H1 (cell line): ENCODE measurements around the gene FAM227B. TPM values are rescaled to one million over a fixed set of nuclear protein-coding genes. Genes with fewer than 3 reads are reported as not detected.
A peak's percentile ranks its signal among the peaks of the same experiment; 100 is the strongest.

Experiments used
- CTCF ChIA-PET: fragments of 300-600 bp; sonication (Branson Sonifier 250); formaldehyde crosslinking; loops from one replicate; lab custom pipeline; 2021; ENCODE audit not compliant: partially characterized antibody; lab: Charles Lee
- POLR2A ChIA-PET: fragments of 300-600 bp; sonication (Branson Sonifier 250); formaldehyde crosslinking; loops from one replicate; lab custom pipeline; 2021; ENCODE audit warnings: inconsistent platforms; ENCODE audit not compliant: partially characterized antibody; lab: Charles Lee
- DNase-seq, 2 experiments: peaks; one replicate each; pipeline versions ENCODE4 v3.0.0 to v3.0.0-alpha.2; 2010 to 2022; ENCODE audit warnings: low spot score in 2 of 2, low read depth in 1 of 2, mixed read lengths in 1 of 2
- FAIRE-seq: peaks from 2 replicates; lab custom pipeline; 2011; peaks lifted over from hg19 to GRCh38; lab: Jason Lieb, UNC
- H2AFZ ChIP-seq: 2 replicates; pipeline ENCODE4 v1.8.1; 2012; ENCODE audit warnings: low read length, inconsistent platforms
- H2AK5ac ChIP-seq: 2 replicates; pipeline ENCODE4 v1.6.1; 2013; ENCODE audit warnings: low read depth, low read length
- H2BK120ac ChIP-seq: replicated peaks from 2 replicates; pipeline ENCODE3; 2013; ENCODE audit warnings: low read depth, low read length, inconsistent platforms
- H2BK12ac ChIP-seq: 2 replicates; pipeline ENCODE4 v1.6.1; 2013; ENCODE audit warnings: low read depth, low read length
- H2BK15ac ChIP-seq: 2 replicates; pipeline ENCODE4 v1.6.1; 2013; ENCODE audit warnings: low read length
- H2BK20ac ChIP-seq: 2 replicates; pipeline ENCODE4 v1.6.1; 2013; ENCODE audit warnings: low read length
- H2BK5ac ChIP-seq: 2 replicates; pipeline ENCODE4 v1.6.1; 2013; ENCODE audit warnings: low read depth, low read length
- H3K14ac ChIP-seq: 2 replicates; pipeline ENCODE4 v1.6.1; 2013; ENCODE audit warnings: inconsistent platforms; ENCODE audit not compliant: insufficient read length
- H3K18ac ChIP-seq: 2 replicates; pipeline ENCODE4 v1.6.1; 2013; ENCODE audit warnings: low read length; ENCODE audit errors: extremely low read depth
- H3K23ac ChIP-seq: 2 replicates; pipeline ENCODE4 v1.6.1; 2013; ENCODE audit warnings: inconsistent platforms; ENCODE audit not compliant: insufficient read length
- H3K23me2 ChIP-seq: 2 replicates; pipeline ENCODE4 v1.6.1; 2013; ENCODE audit warnings: low read depth, low read length
- H3K27ac ChIP-seq: 2 replicates; pipeline ENCODE4 v1.6.1; 2011; ENCODE audit warnings: low read depth, low read length, inconsistent platforms
- H3K27me3 ChIP-seq, 4 experiments: replicated peaks in 1 of 4; 1 replicate in 1 of 4; 2 replicates in 3 of 4; pipeline versions ENCODE4 v1.6.1 to v1.8.1; 2011 to 2013; ENCODE audit warnings: low read length in 3 of 4, mild to moderate bottlenecking in 3 of 4, inconsistent platforms in 2 of 4, mixed read lengths in 2 of 4, moderate library complexity in 1 of 4; ENCODE audit not compliant: control insufficient read depth in 3 of 4, insufficient read depth in 3 of 4; ENCODE audit errors: extremely low read depth in 1 of 4
- H3K36me3 ChIP-seq, 4 experiments: 2 replicates each; pipeline versions ENCODE4 v1.6.1 to v1.8.1; 2011 to 2013; ENCODE audit warnings: mild to moderate bottlenecking in 4 of 4, low read length in 3 of 4, moderate library complexity in 2 of 4, control low read depth in 1 of 4, inconsistent platforms in 1 of 4; ENCODE audit not compliant: insufficient read depth in 4 of 4, control insufficient read depth in 2 of 4
- H3K4ac ChIP-seq: replicated peaks from 2 replicates; pipeline ENCODE3; 2013; ENCODE audit warnings: low read length, low read depth, mixed read lengths, inconsistent platforms; ENCODE audit not compliant: insufficient read length
- H3K4me1 ChIP-seq, 4 experiments: replicated peaks in 1 of 4; 1 replicate in 1 of 4; 2 replicates in 3 of 4; pipeline versions ENCODE4 v1.6.1 to v1.8.1; 2011 to 2013; ENCODE audit warnings: low read length in 3 of 4, inconsistent platforms in 2 of 4, mixed read lengths in 1 of 4; ENCODE audit not compliant: insufficient read depth in 4 of 4, control insufficient read depth in 3 of 4
- H3K4me2 ChIP-seq, 2 experiments: 2 replicates each; pipeline versions ENCODE4 v1.6.1 to v1.8.1; 2011 to 2013; ENCODE audit warnings: low read depth in 2 of 2, low read length in 2 of 2, control low read depth in 1 of 2, inconsistent platforms in 1 of 2, mild to moderate bottlenecking in 1 of 2; ENCODE audit not compliant: insufficient read depth in 1 of 2
- H3K4me3 ChIP-seq, 4 experiments: fragments of 200-600, 300-600 bp in 1 of 4; sonication (generic), shearing (Covaris generic), sonication (Bioruptor Twin) in 1 of 4; 2 replicates each; pipeline versions ENCODE4 v1.5.1 to v1.8.1; 2011 to 2016; ENCODE audit warnings: low read length in 4 of 4, low read depth in 3 of 4, control low read depth in 2 of 4, inconsistent platforms in 2 of 4, mild to moderate bottlenecking in 2 of 4, mixed read lengths in 1 of 4, moderate library complexity in 1 of 4; ENCODE audit not compliant: insufficient read depth in 2 of 4; ENCODE audit errors: extremely low read depth in 1 of 4
- H3K56ac ChIP-seq: replicated peaks from 2 replicates; pipeline ENCODE3; 2013; ENCODE audit warnings: low read depth, mild to moderate bottlenecking, mixed read lengths, low read length, inconsistent platforms; ENCODE audit not compliant: insufficient read length
- H3K79me1 ChIP-seq: 2 replicates; pipeline ENCODE4 v1.6.1; 2013; ENCODE audit warnings: low read depth, low read length, control low read depth
- H3K79me2 ChIP-seq, 2 experiments: 2 replicates each; pipeline versions ENCODE4 v1.6.1 to v1.8.1; 2012 to 2013; ENCODE audit warnings: low read length in 2 of 2, mild to moderate bottlenecking in 2 of 2, inconsistent platforms in 1 of 2; ENCODE audit not compliant: insufficient read depth in 2 of 2, control insufficient read depth in 1 of 2
- H3K9ac ChIP-seq, 4 experiments: replicated peaks in 1 of 4; 1 replicate in 1 of 4; 2 replicates in 3 of 4; pipeline versions ENCODE4 v1.6.1 to v1.8.1; 2011 to 2013; ENCODE audit warnings: low read depth in 3 of 4, low read length in 3 of 4, control low read depth in 2 of 4, mild to moderate bottlenecking in 2 of 4, moderate library complexity in 2 of 4, inconsistent platforms in 1 of 4; ENCODE audit errors: extremely low read depth in 1 of 4
- H3K9me3 ChIP-seq, 2 experiments: 2 replicates each; pipeline versions ENCODE4 v1.6.1 to v1.8.1; 2012 to 2013; ENCODE audit warnings: mild to moderate bottlenecking in 2 of 2, moderate library complexity in 2 of 2, control low read depth in 1 of 2, inconsistent platforms in 1 of 2, low read depth in 1 of 2, low read length in 1 of 2, mixed read lengths in 1 of 2; ENCODE audit not compliant: insufficient read depth in 2 of 2
- H4K20me1 ChIP-seq, 2 experiments: replicated peaks in 1 of 2; 2 replicates each; pipeline versions ENCODE3 to v1.8.1; 2011 to 2013; ENCODE audit warnings: inconsistent platforms in 2 of 2, low read length in 2 of 2, mild to moderate bottlenecking in 1 of 2; ENCODE audit not compliant: insufficient read depth in 2 of 2, control insufficient read depth in 1 of 2
- H4K5ac ChIP-seq: 2 replicates; pipeline ENCODE4 v1.6.1; 2013; ENCODE audit warnings: low read length, low read depth, mixed read lengths, inconsistent platforms; ENCODE audit not compliant: insufficient read length
- H4K8ac ChIP-seq: 2 replicates; pipeline ENCODE4 v1.8.0; 2013; ENCODE audit warnings: mild to moderate bottlenecking, moderate library complexity, low read length, inconsistent platforms; ENCODE audit not compliant: insufficient read depth; ENCODE audit errors: extremely low read depth
- H4K91ac ChIP-seq: replicated peaks from 2 replicates; pipeline ENCODE3; 2013; ENCODE audit warnings: low read length, mixed read lengths, inconsistent platforms; ENCODE audit not compliant: insufficient read length
- CEBPB ChIP-seq: IDR thresholded peaks from 2 replicates; pipeline ENCODE4 v1.6.1; 2012; ENCODE audit warnings: low read depth, low read length
- E2F6 ChIP-seq: IDR thresholded peaks from 2 replicates; pipeline ENCODE4 v1.6.1; 2012; ENCODE audit warnings: inconsistent platforms
- HDAC2 ChIP-seq, 2 experiments: fragments of 300-600 bp in 1 of 2; sonication (generic) in 1 of 2; IDR thresholded peaks; 2 replicates each; pipeline ENCODE4 v1.6.1; 2011 to 2012; ENCODE audit warnings: low read depth in 2 of 2, low read length in 2 of 2, mild to moderate bottlenecking in 2 of 2, moderate library complexity in 2 of 2, borderline replicate concordance in 1 of 2, inconsistent platforms in 1 of 2
- POU5F1 ChIP-seq: IDR thresholded peaks from 2 replicates; pipeline ENCODE4 v1.6.1; 2011; ENCODE audit warnings: low read depth, mild to moderate bottlenecking, low read length, moderate library complexity
- TAF7 ChIP-seq: optimal IDR thresholded peaks from 2 replicates; pipeline ENCODE3; 2011; ENCODE audit warnings: low read depth, mild to moderate bottlenecking, inconsistent platforms, low read length, moderate library complexity, borderline replicate concordance
- whole genome bisulfite sequencing, 2 experiments: shearing (Covaris generic) in 1 of 2; methylation state at CpG; one replicate each; pipeline versions ENCODE4 v1.1.6 to v1.1.7; 2013 to 2015; ENCODE audit warnings: low lambda C conversion rate in 2 of 2, mixed read lengths in 2 of 2, inconsistent platforms in 1 of 2, low coverage in 1 of 2, missing lambda C conversion rate in 1 of 2; ENCODE audit not compliant: insufficient replicate concordance in 2 of 2, insufficient coverage in 1 of 2, insufficient read length in 1 of 2; ENCODE audit errors: extremely low coverage in 1 of 2, missing lambda C conversion rate in 1 of 2; 5-methylcytosine and 5-hydroxymethylcytosine counted together
- polyA plus RNA-seq, 7 experiments: library from polyadenylated mRNA; depleted of rRNA in 3 of 7; stranded (reverse) in 5 of 7; unstranded in 2 of 7; fragments of >200 nt in 5 of 7; fragments of 200-250 nt in 2 of 7; gene quantifications; 1 replicate in 5 of 7; 2 replicates in 1 of 7; 4 replicates in 1 of 7; pipeline versions ENCODE4 v1.2.1 to v1.2.3, GENCODE V29; 2011 to 2013; ENCODE audit warnings: missing spikeins in 2 of 7, mixed read lengths in 2 of 7
- total RNA-seq: library from RNA; stranded (reverse); fragmentation: NEBNext Ultra II Directional; extraction: Animal tissue kit (Norgen Biotek cat#: 25700); gene quantifications from 2 replicates; pipeline ENCODE4 v1.2.1, GENCODE V29; 2021

FAM227B gene
- total and polyA plus RNA-seq, 2 of the 8 experiments (the other 6 are each of a cell fraction or from before 2014, with no cell fraction given), result 4.0 to 6.5 TPM

- H3K79me1 ChIP-seq, result no peaks in the 10 kb centered on the region; the same call in 1 of the 2 replicates
- no peak overlapping the region for H2BK20ac ChIP-seq
- H4K20me1 ChIP-seq, result no peaks in the 10 kb centered on the region
- H4K8ac ChIP-seq, result no peak overlapping the region
- H3K14ac ChIP-seq, result no peak overlapping the region
- H3K9ac ChIP-seq, result peak overlapping the region in 3 of 4 experiments; percentile 5 to 81 (median 61); a peak in 4 of 7 replicates
- H3K79me2 ChIP-seq, result peaks cover 0 to 41% of the 10 kb centered on the region in 2 experiments; a peak in 2 of 4 replicates
- H2AK5ac ChIP-seq, result no peak overlapping the region
- no peak overlapping the region for H4K91ac ChIP-seq
- CTCF ChIA-PET, result interaction anchor here (0.6 kb wide), 1 partner anchor 657 kb away, joined by 3 read pairs; the partner anchor contains the start of gene SHC4
- FAIRE-seq, result no peak
- H2AFZ ChIP-seq, result peak overlapping the region; percentile 79
- no peak for DNase-seq
- TF ChIP-seq TAF7, result no peak
- TF ChIP-seq CEBPB, result no peak
- TF ChIP-seq HDAC2 (IDR thresholded peaks at IDR 0.05; ENCODE audit: borderline replicate concordance in 1 of 2, low read depth in 2 of 2, low read length in 2 of 2), result no peak
- TF ChIP-seq E2F6, result no peak
- TF ChIP-seq POU5F1, result no peak
- H3K18ac ChIP-seq, result no peak overlapping the region
- H3K56ac ChIP-seq, result no peak overlapping the region
- peak overlapping the region; percentile 78 to 87 (median 84) for H3K4me3 ChIP-seq
- peak overlapping the region; percentile 73 for H4K5ac ChIP-seq
- peaks cover 0 to 4% (median 0%) of the 10 kb centered on the region in 4 experiments; a peak in 1 of 8 replicates for H3K36me3 ChIP-seq
- no peak overlapping the region for H2BK15ac ChIP-seq
- H3K4me1 ChIP-seq, result no peaks in the 10 kb centered on the region; a peak in 2 of 7 replicates
- no peak overlapping the region for H2BK12ac ChIP-seq
- no peak overlapping the region for H3K23ac ChIP-seq
- no peaks in the 10 kb centered on the region for H3K27me3 ChIP-seq
- no peak overlapping the region for H2BK5ac ChIP-seq
- H3K23me2 ChIP-seq, result no peaks in the 10 kb centered on the region
- no peak overlapping the region for H2BK120ac ChIP-seq
- H3K4ac ChIP-seq, result no peak overlapping the region
- WGBS, 2 experiments, result 14% methylated on average over 6 of the region's 6 CpGs; no CpG with 5 or more reads in 1 of the 2 experiments
- no peak overlapping the region for H3K27ac ChIP-seq
- POLR2A ChIA-PET, result interaction anchor here (1.2 to 1.5 kb wide), 2 partner anchors 25 to 27 kb away, joined by 3 read pairs; no protein-coding TSS in a partner anchor
- no peaks in the 10 kb centered on the region for H3K9me3 ChIP-seq
- peak overlapping the region; percentile 67 to 70 for H3K4me2 ChIP-seq
Observed at GRCh38 chr15:49620199-49620598, 419 bp downstream of the FAM227B start.
